Neural cell (in vitro differentiated cells): ENCODE results near the gene HOXA2.

Experiments
- EP300 ChIP-seq: fragments of 450-650 bp; conservative IDR thresholded peaks from 2 replicates; pipeline ENCODE4 v1.6.1; 2014; ENCODE audit warnings: antibody characterized with exemption, mild to moderate bottlenecking, moderate library complexity; ENCODE audit not compliant: poor library complexity, severe bottlenecking
- SMC3 ChIP-seq: fragments of 450-650 bp; conservative IDR thresholded peaks from 2 replicates; pipeline ENCODE4 v1.6.1; 2014; ENCODE audit warnings: antibody characterized with exemption, mild to moderate bottlenecking, moderate library complexity; ENCODE audit not compliant: poor library complexity
- TF ChIP-seq, protein P1 (sequence below): fragments of 450-650 bp; IDR thresholded peaks from 2 replicates; pipeline ENCODE4 v1.5.1; 2014; ENCODE audit warnings: antibody characterized with exemption, mild to moderate bottlenecking, moderate library complexity; ENCODE audit not compliant: poor library complexity, severe bottlenecking

DNA sequence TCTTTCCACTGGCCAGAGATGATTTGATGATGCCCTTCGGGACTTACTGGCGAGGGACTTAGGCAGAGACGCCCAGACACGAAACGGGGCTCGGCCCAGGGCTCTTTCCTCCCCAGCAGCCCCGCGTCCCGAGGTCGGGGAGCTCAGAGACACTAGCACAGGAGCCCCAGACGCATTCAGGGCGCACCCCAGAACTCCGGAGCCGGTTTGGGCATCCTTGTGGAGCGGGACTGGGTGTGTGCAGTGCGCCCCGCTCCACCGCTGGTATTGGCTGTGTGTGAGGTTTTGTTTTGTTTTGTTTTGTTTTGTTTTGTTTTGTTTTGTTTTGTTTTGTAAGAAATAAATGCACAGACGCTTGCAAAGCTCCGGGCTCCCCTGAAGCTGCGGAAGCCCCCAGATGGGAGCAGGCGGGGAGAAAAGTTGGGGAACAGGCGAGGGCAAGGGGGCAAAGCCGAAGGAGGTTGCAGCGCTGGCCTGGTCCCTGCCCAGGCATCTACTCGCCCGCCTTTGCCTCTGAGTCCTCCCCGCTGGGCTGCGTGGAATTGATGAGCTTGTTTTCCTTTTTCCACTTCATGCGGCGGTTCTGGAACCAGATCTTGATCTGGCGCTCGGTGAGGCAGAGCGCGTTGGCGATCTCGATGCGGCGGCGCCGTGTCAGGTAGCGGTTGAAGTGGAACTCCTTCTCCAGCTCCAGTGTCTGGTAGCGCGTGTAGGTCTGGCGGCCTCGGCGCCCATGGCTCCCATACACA lies 42.9 kb upstream of the HOXA2 start:
- TF ChIP-seq, protein P1, sequence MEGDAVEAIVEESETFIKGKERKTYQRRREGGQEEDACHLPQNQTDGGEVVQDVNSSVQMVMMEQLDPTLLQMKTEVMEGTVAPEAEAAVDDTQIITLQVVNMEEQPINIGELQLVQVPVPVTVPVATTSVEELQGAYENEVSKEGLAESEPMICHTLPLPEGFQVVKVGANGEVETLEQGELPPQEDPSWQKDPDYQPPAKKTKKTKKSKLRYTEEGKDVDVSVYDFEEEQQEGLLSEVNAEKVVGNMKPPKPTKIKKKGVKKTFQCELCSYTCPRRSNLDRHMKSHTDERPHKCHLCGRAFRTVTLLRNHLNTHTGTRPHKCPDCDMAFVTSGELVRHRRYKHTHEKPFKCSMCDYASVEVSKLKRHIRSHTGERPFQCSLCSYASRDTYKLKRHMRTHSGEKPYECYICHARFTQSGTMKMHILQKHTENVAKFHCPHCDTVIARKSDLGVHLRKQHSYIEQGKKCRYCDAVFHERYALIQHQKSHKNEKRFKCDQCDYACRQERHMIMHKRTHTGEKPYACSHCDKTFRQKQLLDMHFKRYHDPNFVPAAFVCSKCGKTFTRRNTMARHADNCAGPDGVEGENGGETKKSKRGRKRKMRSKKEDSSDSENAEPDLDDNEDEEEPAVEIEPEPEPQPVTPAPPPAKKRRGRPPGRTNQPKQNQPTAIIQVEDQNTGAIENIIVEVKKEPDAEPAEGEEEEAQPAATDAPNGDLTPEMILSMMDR: no peak
- no peak for TF ChIP-seq SMC3
- no peak for TF ChIP-seq EP300
